IMR-90 (cell line): ENCODE data around the gene FXYD3. TPM values are rescaled to one million over a fixed set of nuclear protein-coding genes. Genes with fewer than 3 reads are reported as not detected.

Experiments
- ATAC-seq: fragments of 200-7000 bp; cut with Tn5 transposase; 2 replicates; pipeline ENCODE4 v1.9.1; 2020; ENCODE audit warnings: low read depth, mild to moderate bottlenecking, moderate library complexity
- BruUV-seq: library from RNA; stranded (reverse); fragments of 400-500 nt; replicated peaks from 2 replicates; lab custom pipeline; 2021; lab: Mats Ljungman, UMichigan
- CTCF ChIA-PET: fragments of 300-600 bp; formaldehyde crosslinking; extraction: SDS; loops from one replicate; lab custom pipeline; 2021; ENCODE audit warnings: antibody characterized with exemption; lab: Yijun Ruan, JAX
- POLR2A ChIA-PET: fragments of 300-600 bp; sonication (Branson Sonifier 250); formaldehyde crosslinking; loops from one replicate; lab custom pipeline; 2022; ENCODE audit warnings: antibody characterized with exemption; ENCODE audit not compliant: unreplicated experiment; lab: Charles Lee
- DNase-seq: peaks from one replicate; pipeline ENCODE4 v3.0.0; 2013
- H2AFZ ChIP-seq: replicated peaks from 2 replicates; pipeline ENCODE3; 2013; ENCODE audit warnings: low read length, mild to moderate bottlenecking; ENCODE audit not compliant: poor library complexity
- H2AK5ac ChIP-seq: 2 replicates; pipeline ENCODE4 v1.6.1; 2013; ENCODE audit warnings: low read depth, low read length, inconsistent platforms
- H2AK9ac ChIP-seq: replicated peaks from 2 replicates; pipeline ENCODE3; 2013; ENCODE audit warnings: mild to moderate bottlenecking, low read depth, low read length, moderate library complexity; ENCODE audit not compliant: poor library complexity
- H2BK120ac ChIP-seq: 2 replicates; pipeline ENCODE4 v1.6.1; 2013; ENCODE audit warnings: low read depth, low read length, inconsistent platforms
- H2BK15ac ChIP-seq: 3 replicates; pipeline ENCODE4 v1.6.1; 2013; ENCODE audit warnings: low read depth, low read length, inconsistent platforms
- H2BK20ac ChIP-seq: 2 replicates; pipeline ENCODE4 v1.6.1; 2013; ENCODE audit warnings: low read depth, mild to moderate bottlenecking, inconsistent platforms, low read length, moderate library complexity
- H2BK5ac ChIP-seq: 2 replicates; pipeline ENCODE4 v1.6.1; 2013; ENCODE audit warnings: mild to moderate bottlenecking, low read depth, low read length, inconsistent platforms; ENCODE audit not compliant: poor library complexity, severe bottlenecking
- H3K14ac ChIP-seq: replicated peaks from 2 replicates; pipeline ENCODE4 v1.6.1; 2013; ENCODE audit warnings: low read depth, low read length, inconsistent platforms
- H3K18ac ChIP-seq: 2 replicates; pipeline ENCODE4 v1.6.1; 2013; ENCODE audit warnings: low read depth, low read length, control low read depth
- H3K23ac ChIP-seq: 2 replicates; pipeline ENCODE4 v1.6.1; 2013; ENCODE audit warnings: low read depth, low read length, inconsistent platforms
- H3K27ac ChIP-seq: 2 replicates; pipeline ENCODE4 v1.5.1; 2013; ENCODE audit warnings: mild to moderate bottlenecking, control low read depth, low read length; ENCODE audit not compliant: insufficient read depth
- H3K27me3 ChIP-seq: 2 replicates; pipeline ENCODE4 v1.6.1; 2013; ENCODE audit warnings: low read length; ENCODE audit not compliant: control insufficient read depth, insufficient read depth
- H3K36me3 ChIP-seq: 2 replicates; pipeline ENCODE4 v1.6.1; 2013; ENCODE audit warnings: low read length, mixed read lengths; ENCODE audit not compliant: control insufficient read depth, insufficient read depth
- H3K4ac ChIP-seq: 2 replicates; pipeline ENCODE4 v1.6.1; 2013; ENCODE audit warnings: low read depth, low read length, inconsistent platforms
- H3K4me1 ChIP-seq: 2 replicates; pipeline ENCODE4 v1.6.1; 2013; ENCODE audit warnings: low read length, mixed read lengths; ENCODE audit not compliant: control insufficient read depth, insufficient read depth
- H3K4me2 ChIP-seq: 2 replicates; pipeline ENCODE4 v1.6.1; 2013; ENCODE audit warnings: low read depth, mild to moderate bottlenecking, control low read depth, low read length, moderate library complexity
- H3K4me3 ChIP-seq: 2 replicates; pipeline ENCODE4 v1.5.1; 2013; ENCODE audit warnings: low read depth, mild to moderate bottlenecking, control low read depth, low read length, moderate library complexity; ENCODE audit not compliant: insufficient read depth
- H3K56ac ChIP-seq: 2 replicates; pipeline ENCODE4 v1.6.1; 2013; ENCODE audit warnings: low read length, inconsistent platforms; ENCODE audit not compliant: insufficient read depth; ENCODE audit errors: extremely low read depth
- H3K79me1 ChIP-seq, 2 experiments: 2 replicates each; pipeline ENCODE4 v1.6.1; 2013; ENCODE audit warnings: low read length in 2 of 2, inconsistent platforms in 1 of 2, low read depth in 1 of 2
- H3K9ac ChIP-seq: 2 replicates; pipeline ENCODE4 v1.6.1; 2013; ENCODE audit warnings: low read depth, low read length, control low read depth
- H3K9me1 ChIP-seq: 2 replicates; pipeline ENCODE4 v1.6.1; 2013; ENCODE audit warnings: low read length, inconsistent platforms; ENCODE audit not compliant: insufficient read depth
- H3K9me3 ChIP-seq: 2 replicates; pipeline ENCODE4 v1.6.1; 2013; ENCODE audit warnings: low read length; ENCODE audit not compliant: control insufficient read depth, insufficient read depth
- H4K20me1 ChIP-seq: 2 replicates; pipeline ENCODE4 v1.6.1; 2013; ENCODE audit warnings: low read length, inconsistent platforms; ENCODE audit not compliant: insufficient read depth
- H4K5ac ChIP-seq: 2 replicates; pipeline ENCODE4 v1.6.1; 2013; ENCODE audit warnings: mild to moderate bottlenecking, low read depth, low read length, control low read depth
- H4K8ac ChIP-seq, 2 experiments: 2 replicates each; pipeline ENCODE4 v1.6.1; 2013; ENCODE audit warnings: low read depth in 2 of 2, low read length in 2 of 2, control low read depth in 1 of 2, inconsistent platforms in 1 of 2
- H4K91ac ChIP-seq: 2 replicates; pipeline ENCODE4 v1.6.1; 2013; ENCODE audit warnings: low read depth, low read length, inconsistent platforms; ENCODE audit not compliant: insufficient read depth
- BHLHE40 ChIP-seq: fragments of 150-350 bp; IDR thresholded peaks from 2 replicates; pipeline ENCODE4 v1.6.1; 2016; ENCODE audit warnings: mild to moderate bottlenecking, low read depth, low read length
- CEBPB ChIP-seq: IDR thresholded peaks from 2 replicates; pipeline ENCODE4 v1.6.1; 2012; ENCODE audit warnings: low read depth, low read length, improper control_type of control experiment
- CHD1 ChIP-seq: IDR thresholded peaks from 2 replicates; pipeline ENCODE4 v1.6.1; 2012; ENCODE audit warnings: low read depth, low read length, improper control_type of control experiment
- CTCF ChIP-seq: conservative IDR thresholded peaks from 2 replicates; pipeline ENCODE4 v1.5.1; 2012; ENCODE audit warnings: mild to moderate bottlenecking, low read depth, low read length, improper control_type of control experiment
- ELK1 ChIP-seq: fragments of 150-350 bp; IDR thresholded peaks from 2 replicates; pipeline ENCODE4 v1.6.1; 2016; ENCODE audit warnings: low read depth, mild to moderate bottlenecking, low read length, moderate library complexity, borderline replicate concordance
- FOS ChIP-seq: fragments of 150-350 bp; IDR thresholded peaks from 2 replicates; pipeline ENCODE4 v1.6.1; 2016; ENCODE audit warnings: low read depth, low read length
- MAFK ChIP-seq: IDR thresholded peaks from 2 replicates; pipeline ENCODE4 v1.6.1; 2012; ENCODE audit warnings: low read depth, low read length, improper control_type of control experiment
- MAZ ChIP-seq: IDR thresholded peaks from 2 replicates; pipeline ENCODE4 v1.6.1; 2012; ENCODE audit warnings: low read depth, mild to moderate bottlenecking, low read length, improper control_type of control experiment, moderate library complexity, borderline replicate concordance
- MXI1 ChIP-seq: IDR thresholded peaks from 2 replicates; pipeline ENCODE4 v1.6.1; 2012; ENCODE audit warnings: low read depth, mild to moderate bottlenecking, low read length, moderate library complexity, borderline replicate concordance
- NFE2L2 ChIP-seq: fragments of 150-350 bp; IDR thresholded peaks from 2 replicates; pipeline ENCODE4 v1.6.1; 2016; ENCODE audit warnings: low read depth, mild to moderate bottlenecking, low read length
- POLR2A ChIP-seq: IDR thresholded peaks from 2 replicates; pipeline ENCODE4 v1.6.1; 2012; ENCODE audit warnings: mild to moderate bottlenecking, low read depth, low read length
- RAD21 ChIP-seq: IDR thresholded peaks from 2 replicates; pipeline ENCODE4 v1.6.1; 2012; ENCODE audit warnings: low read length, improper control_type of control experiment
- RCOR1 ChIP-seq: IDR thresholded peaks from 2 replicates; pipeline ENCODE4 v1.6.1; 2012; ENCODE audit warnings: mild to moderate bottlenecking, low read length, improper control_type of control experiment; ENCODE audit not compliant: insufficient replicate concordance
- RFX5 ChIP-seq: IDR thresholded peaks from 2 replicates; pipeline ENCODE4 v1.8.0; 2012; ENCODE audit warnings: low read depth, mild to moderate bottlenecking, low read length, moderate library complexity
- SMC3 ChIP-seq: fragments of 150-350 bp; IDR thresholded peaks from 2 replicates; pipeline ENCODE4 v1.6.1; 2016; ENCODE audit warnings: low read depth, mild to moderate bottlenecking, antibody characterized with exemption, low read length, moderate library complexity
- WGBS, 2 experiments: methylation state at CpG; one replicate each; pipeline versions ENCODE4 v1.1.5 to v1.1.7; 2013; ENCODE audit warnings: missing lambda C conversion rate in 2 of 2; ENCODE audit not compliant: insufficient read length in 1 of 2; ENCODE audit errors: extremely low coverage in 2 of 2; 5-methylcytosine and 5-hydroxymethylcytosine counted together
- dilution Hi-C: fragments of 300-500 bp; cut with HindIII; formaldehyde crosslinking; loops from one replicate; pipeline ENCODE4 v1.14.3; 2018; ENCODE audit warnings: low sequenced_read_pairs; ENCODE audit not compliant: unreplicated experiment
- in situ Hi-C: fragments of 300-500 bp; cut with MboI; formaldehyde crosslinking; loops from 3 replicates; pipeline ENCODE4 v1.14.3; 2019; ENCODE audit warnings: low sequenced_read_pairs, inconsistent platforms, mixed read lengths
- intact Hi-C: fragments of 100-400 bp; cut with micrococcal nuclease; formaldehyde crosslinking; loops from 2 replicates; pipeline ENCODE4 v1.10.0; 2022
- polyA plus RNA-seq, 3 experiments: library from polyadenylated mRNA; depleted of rRNA; stranded (reverse); fragments of >200 nt; gene quantifications; 2 replicates each; pipeline ENCODE4 v1.2.3, GENCODE V29; 2012; ENCODE audit warnings: low replicate concordance in 1 of 3
- total RNA-seq: library from RNA; depleted of rRNA; stranded (reverse); fragments of >200 nt; gene quantifications from 2 replicates; pipeline ENCODE4 v1.2.3, GENCODE V29; 2012

The FXYD3 gene
- total and polyA plus RNA-seq, 2 of the 4 experiments (the other 2 are of a cell fraction) = not detected

GRCh38 chr19:35109395-35110112 lies 6.1 kb upstream of the FXYD3 start:
- TF ChIP-seq MAZ (no peak), SMC3 (no peak), CTCF (no peak), CEBPB (no peak), MXI1 (no peak), MAFK (no peak), NFE2L2 (no peak), CHD1 (no peak), POLR2A (no peak), FOS (no peak), RCOR1 (no peak), BHLHE40 (no peak), ELK1 (no peak), RAD21 (no peak), RFX5 (no peak)
- dilution Hi-C loops = no loop called here
- Histone ChIP-seq H3K9ac (no peak overlapping the region), H2BK120ac (no peak overlapping the region), H3K4me1 (no peaks in the 10 kb centered on the region), H4K20me1 (no peaks in the 10 kb centered on the region), H4K91ac (no peak overlapping the region), H3K27me3 (peaks cover 5% of the 10 kb centered on the region; the same call in 1 of the 2 replicates), H3K36me3 (no peaks in the 10 kb centered on the region), H3K56ac (no peak overlapping the region), H3K9me1 (no peaks in the 10 kb centered on the region), H3K23ac (no peak overlapping the region), H4K5ac (no peak overlapping the region), H2AK9ac (no peak overlapping the region), H2BK15ac (no peak overlapping the region), H2AK5ac (no peak overlapping the region), H3K4me3 (no peak overlapping the region), H2AFZ (no peak overlapping the region), H2BK20ac (no peak overlapping the region), H3K9me3 (peaks cover 5% of the 10 kb centered on the region; the same call in 1 of the 2 replicates), H3K79me1 (no peaks in the 10 kb centered on the region), H4K8ac (no peak overlapping the region), H2BK5ac (no peak overlapping the region), H3K4ac (no peak overlapping the region), H3K27ac (no peak overlapping the region), H3K14ac (no peak overlapping the region), H3K18ac (no peak overlapping the region), H3K4me2 (no peak overlapping the region)
- CTCF ChIA-PET = no interaction called here
- WGBS, 2 experiments = 73% methylated on average over 7 of the region's 22 CpGs; no CpG with 5 or more reads in 1 of the 2 experiments
- DNase-seq = no peak
- intact Hi-C loops = no loop called here
- in situ Hi-C loops = no loop called here
- no peak for ATAC-seq
- POLR2A ChIA-PET = no interaction called here
- no TSS peak for BruUV-seq
